AG04450 (cell line): Measurements from ENCODE around the gene CHST2. TPM values are rescaled to one million over a fixed set of nuclear protein-coding genes. Genes with fewer than 3 reads are reported as not detected.

Experiments used
- CTCF ChIA-PET: fragments of 300-600, 350-600 bp; formaldehyde crosslinking; extraction: SDS; loops from one replicate; lab custom pipeline; 2022; ENCODE audit warnings: antibody characterized with exemption, inconsistent platforms; lab: Charles Lee
- POLR2A ChIA-PET: fragments of 350-600 bp; formaldehyde crosslinking; extraction: SDS; loops from one replicate; lab custom pipeline; 2021; ENCODE audit warnings: antibody characterized with exemption, inconsistent platforms; lab: Yijun Ruan, JAX
- DNase-seq: peaks from one replicate; pipeline ENCODE4 v3.0.0-alpha.2; 2011; ENCODE audit warnings: low read depth, low spot score
- H3K27ac ChIP-seq: one replicate; pipeline ENCODE4 v1.5.1; 2012; ENCODE audit warnings: low read depth, low read length, control low read depth
- H3K27me3 ChIP-seq: one replicate; pipeline ENCODE4 v1.6.0; 2012; ENCODE audit warnings: low read length; ENCODE audit not compliant: control insufficient read depth, insufficient read depth
- H3K4me3 ChIP-seq: 2 replicates; pipeline ENCODE4 v1.5.1; 2011; ENCODE audit warnings: mild to moderate bottlenecking, low read depth, low read length, control low read depth
- H3K9me3 ChIP-seq: 2 replicates; pipeline ENCODE4 v1.5.1; 2012; ENCODE audit warnings: low read length; ENCODE audit not compliant: control insufficient read depth, insufficient read depth
- CTCF ChIP-seq: IDR thresholded peaks from 2 replicates; pipeline ENCODE4 v1.5.1; 2011; ENCODE audit warnings: low read depth, low read length, control low read depth, inconsistent platforms
- polyA plus RNA-seq: library from polyadenylated mRNA; depleted of rRNA; stranded (reverse); fragments of >200 nt; gene quantifications from 2 replicates; pipeline ENCODE4 v1.2.3, GENCODE V29; 2011

Gene CHST2
- polyA plus RNA-seq, 1 experiment: 0.26 TPM

GRCh38 chr3:143134471-143134870, 14.9 kb downstream of the CHST2 start:
- TF ChIP-seq CTCF: no peak
- POLR2A ChIA-PET: interaction anchor here (1.0 kb wide), 1 partner anchor 13 kb away, joined by 4 read pairs; no protein-coding TSS in a partner anchor

DNA sequence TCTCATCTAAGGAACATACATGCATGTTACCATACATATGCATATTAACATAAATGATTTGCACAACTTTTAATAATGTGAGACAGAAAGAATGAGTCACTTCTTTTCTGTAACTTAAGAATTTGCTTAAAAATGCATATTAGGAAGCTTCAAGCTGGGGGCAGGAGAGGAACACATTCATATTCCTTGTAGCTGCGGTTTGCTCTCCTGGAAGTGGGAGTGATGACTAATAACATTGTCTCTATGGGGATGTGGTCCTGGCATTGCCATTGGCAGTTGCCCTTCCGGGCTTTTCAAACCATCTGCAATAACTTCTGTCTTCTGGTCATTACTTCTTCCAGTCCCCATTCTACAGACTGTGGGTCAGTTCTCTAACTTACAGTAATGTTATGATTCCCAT, 15.6 kb downstream of the CHST2 start:
- H3K27ac ChIP-seq: no peak overlapping the region
- H3K27me3 ChIP-seq: no peaks in the 10 kb centered on the region
- H3K9me3 ChIP-seq: no peaks in the 10 kb centered on the region
- no peak for TF ChIP-seq CTCF
- peak; percentile 79 for DNase-seq
- POLR2A ChIA-PET: interaction anchor here (0.6 to 1.0 kb wide), 2 partner anchors 14 to 102 kb away, joined by 4 to 12 read pairs; no protein-coding TSS in a partner anchor
- no peak overlapping the region for H3K4me3 ChIP-seq
- CTCF ChIA-PET: interaction anchor here (1.3 kb wide), 1 partner anchor 14 kb away, joined by 3 read pairs; no protein-coding TSS in a partner anchor

More at GRCh38 chr3:143134471-143134870, 14.9 kb downstream of the CHST2 start:
- DNase-seq: no peak
- H3K27ac ChIP-seq: no peak overlapping the region
- H3K9me3 ChIP-seq: no peaks in the 10 kb centered on the region
- no peak overlapping the region for H3K4me3 ChIP-seq
- no peaks in the 10 kb centered on the region for H3K27me3 ChIP-seq
- CTCF ChIA-PET: interaction anchor here (1.3 kb wide), 1 partner anchor 13 kb away, joined by 3 read pairs; no protein-coding TSS in a partner anchor

- no peaks in the 10 kb centered on the region for H3K27me3 ChIP-seq
- ChIA-PET POLR2A (no interaction called here), CTCF (no interaction called here)
- no peak for DNase-seq
- H3K9me3 ChIP-seq: no peaks in the 10 kb centered on the region
- no peak for TF ChIP-seq CTCF
- H3K27ac ChIP-seq: no peak overlapping the region
- H3K4me3 ChIP-seq: no peak overlapping the region
Observed at GRCh38 chr3:143137435-143138036, 18.0 kb downstream of the CHST2 start.

DNA sequence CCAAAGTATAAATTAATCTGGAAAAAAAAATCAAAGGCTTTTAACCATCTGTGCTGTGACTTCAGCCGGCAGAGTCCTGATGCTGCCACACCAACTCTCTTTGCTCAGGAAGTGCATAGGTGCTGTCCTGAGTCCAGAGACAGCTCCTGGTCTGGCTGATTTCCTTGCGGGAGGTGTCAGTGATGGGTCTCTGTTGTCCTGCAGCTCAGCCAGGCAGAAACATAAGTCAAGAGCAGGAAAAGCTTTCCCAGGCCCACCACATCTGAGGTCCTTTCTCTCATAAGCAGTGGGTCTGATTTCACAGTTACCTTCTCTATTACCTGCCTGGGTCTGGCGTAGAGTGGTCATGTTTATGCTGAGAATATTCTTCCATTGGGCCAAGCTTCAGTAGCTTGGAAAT, 19.4 kb downstream of the CHST2 start:
- DNase-seq: no peak
- POLR2A ChIA-PET: no interaction called here

More for the DNA sequence above, 19.4 kb downstream of the CHST2 start:
- no peaks in the 10 kb centered on the region for H3K9me3 ChIP-seq
- no peak overlapping the region for H3K4me3 ChIP-seq
- H3K27me3 ChIP-seq: no peaks in the 10 kb centered on the region
- CTCF ChIA-PET: interaction anchor here (0.6 kb wide), 2 partner anchors 143 to 921 kb away, joined by 3 read pairs; no protein-coding TSS in a partner anchor
- H3K27ac ChIP-seq: no peak overlapping the region
- TF ChIP-seq CTCF: no peak
